Suppressor macrophage treated with lipopolysaccharide for 4 hours (primary cell): ENCODE measurements around the gene HMGA1.

Experiments used
- DNase-seq: peaks from one replicate; pipeline ENCODE4 v3.0.0-alpha.2; 2020

The HMGA1 gene

GRCh38 chr6:34225551-34225950 is 11.1 kb upstream of the HMGA1 start:
- no peak for DNase-seq

- DNase-seq, result no peak
These were observed 10.6 kb upstream of the HMGA1 start for GRCh38 chr6:34226066-34226465.

GRCh38 chr6:34226731-34227586 is 9.7 kb upstream of the HMGA1 start:
- DNase-seq, result peak; percentile 40

GRCh38 chr6:34227761-34228421 is 8.8 kb upstream of the HMGA1 start:
- DNase-seq, result no peak

GRCh38 chr6:34229877-34230276 is 6.8 kb upstream of the HMGA1 start:
- DNase-seq, result no peak

GRCh38 chr6:34230653-34231371 is 5.9 kb upstream of the HMGA1 start:
- DNase-seq, result no peak

GRCh38 chr6:34231566-34232336 is 4.9 kb upstream of the HMGA1 start:
- no peak for DNase-seq

- DNase-seq, result no peak
These were observed 3.8 kb upstream of the HMGA1 start for GRCh38 chr6:34232901-34233300.

- DNase-seq, result no peak
These were observed 2.8 kb upstream of the HMGA1 start for GRCh38 chr6:34233867-34234266.

GRCh38 chr6:34234667-34235306 is 1.9 kb upstream of the HMGA1 start:
- DNase-seq, result no peak

GRCh38 chr6:34235307-34236130 is 1.2 kb upstream of the HMGA1 start:
- peak; percentile 55 for DNase-seq

- DNase-seq, result no peak
These were observed 586 bp upstream of the HMGA1 start for GRCh38 chr6:34236131-34236442.

GRCh38 chr6:34237316-34237721 is 646 bp downstream of the HMGA1 start:
- DNase-seq, result peak; percentile 39

- peak; percentile 33 for DNase-seq
These were observed 1.3 kb downstream of the HMGA1 start for GRCh38 chr6:34237722-34238584.

GRCh38 chr6:34238585-34239499 is 2.2 kb downstream of the HMGA1 start:
- DNase-seq, result no peak

GRCh38 chr6:34239500-34239825 is 2.8 kb downstream of the HMGA1 start:
- no peak for DNase-seq

- no peak for DNase-seq
These were observed 3.2 kb downstream of the HMGA1 start for GRCh38 chr6:34239893-34240292.

- no peak for DNase-seq
These were observed 3.9 kb downstream of the HMGA1 start for GRCh38 chr6:34240329-34241248.
